GM19467 (cell line): ENCODE results near the gene RPS6KB2.

Experiments
- ATAC-seq: cut with Tn5 transposase; IDR thresholded peaks from one replicate; pipeline ENCODE4 v1.9.1; 2021; ENCODE audit warnings: mild to moderate bottlenecking, moderate library complexity; ENCODE audit not compliant: unreplicated experiment

RPS6KB2 gene

DNA sequence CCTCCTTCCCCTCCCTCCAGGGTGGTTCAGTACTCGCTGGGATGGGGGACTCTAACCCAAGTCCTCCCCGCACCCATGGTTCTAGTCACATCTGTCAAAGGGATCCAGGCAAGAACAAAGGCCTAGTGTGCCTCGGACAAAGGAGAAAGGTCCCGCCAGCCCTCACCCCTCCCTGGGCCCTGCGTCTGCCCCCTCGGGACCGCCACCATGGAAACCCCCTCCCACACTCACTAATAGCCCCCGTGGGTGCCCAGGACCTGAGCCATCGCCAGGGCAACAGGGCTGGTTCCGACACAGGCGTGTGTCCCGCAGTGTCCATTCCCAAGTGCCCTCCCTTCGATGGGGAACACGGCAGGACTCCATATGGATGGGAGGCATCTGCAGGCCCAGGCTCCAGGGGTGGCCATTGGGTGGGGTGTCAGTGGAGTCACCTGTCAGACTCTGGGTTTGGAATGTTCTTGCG is 17.9 kb upstream of the RPS6KB2 start:
- ATAC-seq, result no peak

DNA sequence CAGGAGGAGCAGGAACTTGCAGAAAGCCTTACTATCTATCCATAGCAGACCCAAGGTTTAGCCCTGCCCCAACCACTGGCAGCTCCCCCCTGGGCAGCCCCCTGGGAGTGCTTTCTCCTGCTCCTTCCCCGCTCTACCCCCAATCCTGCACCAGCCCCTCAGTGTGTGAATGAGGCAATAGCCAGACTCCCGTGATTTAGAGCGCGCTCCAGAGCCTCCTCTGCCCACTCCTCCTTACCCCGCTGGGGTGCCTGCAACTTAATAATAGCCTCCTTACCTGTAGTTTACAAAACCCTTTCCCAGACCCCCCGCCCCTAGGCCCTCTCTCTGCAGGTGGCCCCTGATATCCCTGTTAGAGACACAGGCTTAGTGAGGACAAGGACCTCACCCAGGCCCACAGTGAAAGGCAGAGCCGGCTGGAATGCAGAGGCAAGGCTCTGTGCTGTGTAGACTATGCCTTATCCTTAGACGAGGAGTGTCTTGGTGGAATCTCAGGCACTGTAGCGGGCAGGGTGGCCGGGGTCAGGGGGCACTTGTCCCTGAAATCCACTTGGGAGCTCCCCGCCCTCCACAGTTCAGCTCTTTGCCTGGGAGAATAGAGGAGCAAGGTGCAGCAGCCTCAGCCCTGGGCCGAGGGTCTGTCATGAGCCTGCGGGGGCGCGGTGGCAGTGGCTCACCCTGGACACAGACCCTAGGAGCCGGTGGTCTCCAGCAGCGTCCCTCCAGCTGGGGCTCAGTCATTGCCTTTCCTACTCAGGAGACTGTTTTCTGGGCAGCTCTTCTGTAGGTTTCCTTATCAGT is 17.1 kb upstream of the RPS6KB2 start:
- no peak for ATAC-seq

DNA sequence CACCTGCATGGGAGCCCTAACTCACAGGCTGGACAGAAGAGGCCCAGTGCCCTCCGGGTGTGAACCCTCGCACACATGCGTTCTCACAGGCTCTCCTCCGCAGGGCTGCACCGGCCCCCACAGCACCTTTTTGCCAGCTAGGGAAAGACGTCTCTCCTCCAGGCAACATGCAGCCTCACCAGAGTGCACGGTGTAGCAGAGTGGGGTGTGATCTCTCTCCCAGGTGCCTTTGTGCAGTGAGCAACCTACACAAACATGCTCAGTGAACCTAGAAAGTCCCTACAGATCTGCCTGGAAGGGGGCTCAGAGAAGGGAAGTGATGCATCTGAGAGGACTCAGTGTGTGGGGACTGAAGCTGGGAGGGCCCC is 16.5 kb upstream of the RPS6KB2 start:
- ATAC-seq, result no peak

DNA sequence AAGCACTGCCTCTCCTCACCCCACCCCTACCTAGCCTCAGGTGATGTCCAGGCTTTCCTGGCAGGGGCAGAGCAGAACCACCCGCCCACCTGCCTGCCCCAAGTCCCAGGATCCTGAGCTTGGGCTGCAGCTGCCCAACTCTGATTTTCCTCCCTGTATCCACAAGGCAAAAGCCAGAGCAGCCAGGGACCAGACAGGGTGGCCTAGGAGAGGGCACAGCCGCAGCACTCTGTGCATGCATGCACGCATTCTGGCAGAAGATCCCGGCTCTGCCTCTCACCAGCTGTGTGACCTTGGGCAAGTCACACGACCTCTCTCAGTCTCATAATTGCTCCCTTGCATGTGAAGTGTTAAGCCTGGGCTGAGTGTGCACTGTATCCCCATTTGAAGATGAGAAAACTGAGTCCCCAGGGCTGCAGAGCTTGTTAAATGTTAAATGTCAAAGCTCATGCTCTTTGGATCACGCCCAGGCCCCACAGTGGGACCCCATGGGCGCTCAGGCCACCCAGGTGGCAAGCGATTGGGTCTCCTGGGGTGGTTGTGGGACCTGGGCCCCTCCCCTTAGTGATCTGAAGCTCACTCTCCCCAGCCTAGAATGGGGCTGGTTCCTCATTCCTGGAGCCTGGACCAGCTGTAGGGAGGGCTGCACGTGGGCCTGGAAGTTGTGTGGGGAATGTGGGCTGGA is 15.7 kb upstream of the RPS6KB2 start:
- ATAC-seq, result no peak

DNA sequence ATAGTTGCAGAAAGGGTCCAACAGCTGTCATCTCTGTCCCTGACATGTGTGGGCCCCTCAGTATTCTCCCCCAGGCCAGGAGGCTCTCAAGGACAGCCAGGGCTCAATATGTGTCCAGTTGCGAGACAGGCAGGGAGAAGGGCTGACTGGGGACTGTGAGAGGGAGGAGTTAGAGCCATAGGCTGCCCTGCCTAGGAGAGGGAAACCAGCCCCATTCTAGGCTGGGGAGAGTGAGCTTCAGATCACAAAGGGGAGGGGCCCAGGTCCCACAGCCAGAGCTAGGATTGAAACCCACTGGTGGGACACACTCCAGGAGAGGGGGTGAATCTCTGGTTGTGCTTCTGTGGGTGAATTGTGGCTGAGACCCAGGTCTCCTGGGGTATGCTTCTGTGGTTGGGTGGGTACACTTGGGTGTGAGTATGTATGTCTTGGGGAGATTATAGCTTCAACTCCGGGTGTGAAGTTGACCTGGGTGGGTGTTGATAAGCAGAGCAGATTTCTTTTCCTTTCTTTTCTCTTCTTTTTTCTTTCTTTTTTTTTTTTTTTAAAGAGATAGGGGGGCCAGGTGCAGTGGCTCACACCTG is 14.9 kb upstream of the RPS6KB2 start:
- no peak for ATAC-seq

DNA sequence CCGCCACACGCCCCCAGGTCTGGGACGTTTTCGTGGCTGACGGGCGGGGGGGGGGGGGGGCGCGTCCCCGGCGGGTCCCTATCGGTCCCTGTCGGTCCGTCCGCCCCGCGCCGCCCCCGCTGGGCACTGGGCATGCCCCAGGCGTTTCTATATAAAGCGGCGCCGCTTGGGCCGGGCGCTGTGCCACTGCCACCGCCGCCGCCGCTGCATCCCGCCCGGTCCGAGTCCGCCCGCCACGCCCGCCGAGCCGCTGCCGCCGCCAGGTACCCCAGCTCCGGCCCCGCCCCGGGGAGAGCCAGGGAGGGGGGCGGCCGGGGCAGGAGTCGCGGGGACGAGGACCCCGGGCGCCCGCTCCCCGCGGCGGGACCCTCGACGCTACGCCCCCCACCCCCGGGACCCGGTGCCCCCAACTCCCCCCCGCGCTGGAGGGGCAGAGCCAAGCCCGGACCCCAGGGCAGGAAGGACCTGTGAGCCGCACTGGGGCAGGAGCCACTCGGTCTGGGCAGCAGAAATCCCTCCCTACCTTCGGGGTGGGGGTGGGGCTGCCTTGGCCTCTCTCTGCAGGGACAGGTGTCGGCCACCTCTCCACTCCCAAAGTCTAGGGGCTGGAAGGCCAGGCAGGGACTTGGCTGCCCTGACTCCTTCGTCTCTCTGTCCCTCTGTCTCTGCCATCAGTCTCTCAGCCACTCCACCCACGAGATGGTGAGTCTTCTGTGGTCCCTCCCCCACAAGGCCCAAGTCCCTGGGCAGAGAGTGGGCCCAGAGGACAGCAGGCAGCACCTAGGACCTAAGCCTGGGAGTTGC is 12.6 kb upstream of the RPS6KB2 start, which contains the start of gene CARNS1:
TSS of gene CARNS1 (plus strand) at position 178 of the 804 bp plus-strand sequence. CDS start at position 700, 522 bp downstream.
- no peak for ATAC-seq

DNA sequence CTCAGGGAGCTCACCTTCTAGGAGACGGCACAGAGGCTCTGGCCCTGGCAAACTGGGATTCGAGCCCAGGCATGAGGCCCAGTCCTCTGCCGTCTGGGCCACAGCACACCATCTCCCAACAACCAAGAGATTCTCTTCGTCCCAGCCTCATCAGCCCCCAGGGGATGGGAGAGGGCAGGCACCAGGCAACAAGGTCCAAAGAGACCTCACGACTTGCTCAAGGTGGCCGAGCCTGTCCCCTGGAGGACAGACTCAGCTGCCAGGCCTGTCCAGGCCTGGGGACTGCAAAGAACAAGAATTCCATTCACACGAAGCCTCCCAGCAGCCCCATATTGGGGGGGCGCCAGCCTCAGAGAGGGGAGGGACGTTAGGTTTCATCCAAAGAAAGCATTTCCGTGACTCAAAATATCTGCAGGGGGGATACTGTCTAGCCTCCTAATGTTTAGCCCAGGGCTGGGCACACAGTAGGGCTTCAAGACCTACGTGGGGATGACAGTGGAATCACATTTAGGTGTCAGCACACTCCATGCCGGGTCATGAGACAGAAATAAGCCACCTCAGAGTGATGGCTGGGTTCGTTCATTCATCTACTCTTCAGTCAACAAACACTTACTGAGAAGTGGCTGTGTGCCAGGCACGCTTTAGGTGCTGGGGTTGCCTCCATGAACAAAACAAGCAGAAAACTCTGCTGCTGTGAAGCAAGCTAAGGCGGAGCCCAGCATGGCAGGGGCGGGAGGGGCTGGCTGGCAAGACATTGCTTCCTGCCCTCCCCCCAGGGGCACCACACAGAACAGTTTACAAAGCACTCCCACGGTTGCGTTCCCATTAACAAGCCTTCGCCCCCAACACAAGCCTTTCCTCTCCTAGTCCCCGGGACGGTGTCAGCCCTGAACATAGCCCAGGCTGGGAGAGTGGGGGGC is 11.6 kb upstream of the RPS6KB2 start:
- no peak for ATAC-seq

DNA sequence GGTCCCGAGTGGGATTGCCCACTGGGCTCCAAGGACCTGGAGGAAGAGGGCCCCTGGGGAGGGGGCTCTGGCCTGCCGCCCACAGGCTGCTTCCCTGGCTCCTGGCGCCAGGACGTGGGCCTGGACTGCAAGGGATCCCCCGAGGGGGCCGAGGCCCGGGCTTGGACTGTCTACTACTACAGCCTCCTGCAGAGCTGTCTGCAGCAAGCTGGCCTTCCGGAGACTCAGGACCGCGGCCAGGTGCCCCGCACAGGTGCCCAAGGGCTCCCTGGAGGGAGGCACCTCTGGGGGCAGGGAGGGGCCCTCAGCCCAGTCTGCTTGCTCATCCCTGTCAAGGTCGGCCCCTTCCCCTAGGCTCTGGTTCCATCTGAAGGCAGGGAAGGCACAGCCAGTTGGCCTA is 10.9 kb upstream of the RPS6KB2 start:
- no peak for ATAC-seq

DNA sequence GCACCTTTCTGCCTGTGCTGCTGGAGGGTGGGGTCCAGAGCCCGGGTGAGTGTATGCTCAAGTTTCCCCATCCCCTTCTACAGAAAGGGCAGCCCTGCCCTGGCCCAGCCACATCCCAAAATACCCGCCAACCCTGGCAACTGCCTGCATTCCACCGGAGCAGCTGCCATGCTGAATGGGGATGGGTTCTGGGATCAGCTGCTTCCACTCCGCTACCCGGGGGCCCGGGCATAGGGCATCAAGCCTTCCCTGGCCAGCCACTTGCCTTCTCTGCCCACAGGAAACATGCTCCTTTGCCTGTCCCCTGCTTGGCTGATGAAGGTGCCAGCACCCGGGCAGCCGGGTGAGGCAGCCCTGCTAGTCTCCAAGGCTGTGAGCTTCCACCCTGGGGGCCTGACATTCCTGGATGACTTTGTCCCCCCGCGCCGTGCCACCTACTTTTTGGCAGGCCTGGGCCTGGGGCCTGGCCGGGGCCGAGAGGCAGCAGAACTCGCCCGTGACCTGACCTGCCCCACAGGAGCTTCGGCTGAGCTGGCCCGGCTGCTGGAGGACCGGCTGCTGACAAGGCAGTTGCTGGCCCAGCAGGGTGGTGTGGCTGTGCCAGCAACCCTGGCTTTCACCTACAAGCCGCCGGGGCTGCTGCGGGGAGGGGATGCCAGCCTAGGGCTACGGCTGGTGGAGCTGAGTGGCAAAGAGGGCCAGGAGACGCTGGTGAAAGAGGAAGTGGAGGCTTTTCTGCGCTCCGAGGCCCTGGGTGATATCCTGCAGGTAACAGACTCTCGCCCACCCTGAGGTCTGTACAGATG is 9.6 kb upstream of the RPS6KB2 start:
- ATAC-seq, result no peak

DNA sequence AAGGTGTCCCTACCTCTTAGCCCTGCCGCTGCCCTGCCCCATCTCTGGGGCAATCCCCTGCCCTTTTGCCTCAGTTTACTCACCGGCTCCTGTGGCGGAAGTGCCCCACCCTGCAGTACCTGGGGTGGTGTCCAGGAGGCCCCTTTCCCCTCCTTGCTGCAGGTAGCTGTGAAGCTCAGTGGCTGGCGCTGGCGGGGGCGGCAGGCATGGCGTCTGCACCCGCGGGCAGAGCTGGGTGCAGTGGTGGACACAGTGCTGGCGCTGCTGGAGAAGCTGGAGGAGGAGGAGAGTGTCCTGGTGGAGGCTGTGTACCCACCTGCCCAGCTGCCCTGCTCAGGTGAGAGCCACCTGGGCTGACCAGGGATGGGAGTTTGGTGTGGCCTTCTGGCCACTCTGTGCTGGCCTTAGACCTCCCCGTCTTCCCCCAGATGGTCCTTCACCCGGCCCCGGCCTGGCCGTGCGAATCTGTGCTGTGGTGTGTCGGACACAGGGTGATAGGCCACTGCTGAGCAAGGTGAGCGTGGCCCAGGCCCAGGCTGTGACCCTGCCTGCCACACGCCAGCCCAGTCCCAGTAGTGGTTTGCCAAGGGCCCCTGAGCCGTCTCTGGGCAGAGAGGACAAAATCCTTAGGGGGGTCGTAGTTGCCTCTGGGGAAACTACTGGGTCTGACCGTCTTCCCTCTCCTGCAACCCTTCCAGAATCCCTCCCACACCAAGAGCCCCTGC is 8.8 kb upstream of the RPS6KB2 start:
- ATAC-seq, result no peak

DNA sequence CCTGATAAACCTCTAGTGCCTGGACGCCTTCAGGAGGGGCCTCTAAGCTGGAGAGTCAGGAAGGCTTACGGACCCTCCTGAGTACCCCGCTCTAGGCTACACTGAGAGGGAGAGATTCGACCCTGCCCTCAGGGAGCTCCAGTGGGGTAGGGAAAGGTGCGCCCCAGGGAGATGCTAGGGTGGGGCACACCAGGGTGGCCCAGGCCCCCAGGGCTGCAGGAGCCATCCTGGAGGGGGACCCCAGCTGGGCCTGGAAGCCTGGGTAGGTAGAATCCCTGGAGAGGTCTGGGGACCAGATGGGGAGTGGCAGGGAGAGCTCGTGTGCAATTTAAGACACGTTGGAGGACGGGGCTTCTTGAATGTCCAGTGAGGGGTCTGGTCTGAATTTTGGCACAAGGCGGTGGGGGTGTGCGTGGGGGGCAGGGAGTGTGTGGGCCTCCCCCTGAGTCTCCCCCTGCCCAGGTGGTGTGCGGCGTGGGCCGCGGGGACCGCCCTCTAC is 8.1 kb upstream of the RPS6KB2 start:
- ATAC-seq, result no peak

DNA sequence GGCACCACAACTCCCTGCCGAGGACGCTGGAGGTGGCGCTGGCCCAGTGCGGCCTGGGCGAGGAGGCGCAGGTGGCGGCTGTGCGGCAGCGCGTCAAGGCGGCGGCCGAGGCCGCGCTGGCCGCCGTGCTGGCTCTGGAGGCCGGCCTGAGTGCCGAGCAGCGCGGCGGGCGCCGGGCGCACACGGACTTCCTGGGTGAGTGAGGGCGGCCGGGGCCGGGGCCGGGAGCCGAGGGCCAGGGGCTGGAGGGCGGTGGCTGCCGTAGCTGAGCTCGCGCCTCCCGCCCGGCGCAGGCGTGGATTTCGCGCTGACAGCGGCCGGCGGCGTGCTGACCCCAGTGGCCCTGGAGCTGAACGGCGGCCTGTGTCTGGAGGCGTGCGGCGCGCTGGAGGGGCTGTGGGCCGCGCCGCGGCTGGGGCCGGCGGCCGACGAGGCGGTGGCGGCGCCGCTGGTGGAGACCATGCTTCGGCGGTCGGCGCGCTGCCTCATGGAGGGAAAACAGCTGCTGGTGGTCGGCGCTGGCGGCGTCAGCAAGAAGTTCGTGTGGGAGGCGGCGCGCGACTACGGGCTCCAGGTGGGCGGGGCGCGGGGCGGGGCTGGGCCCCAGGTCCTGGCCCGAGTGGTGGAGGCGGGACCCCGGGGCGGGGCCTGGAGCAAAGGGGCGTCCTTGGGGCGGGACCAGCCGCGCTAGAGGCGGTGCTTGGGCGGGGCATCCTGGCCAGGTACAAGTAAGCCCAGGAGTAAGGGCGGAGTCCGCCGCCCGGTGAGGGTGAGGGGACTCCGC is 7.5 kb upstream of the RPS6KB2 start:
- peak; percentile 82 for ATAC-seq

DNA sequence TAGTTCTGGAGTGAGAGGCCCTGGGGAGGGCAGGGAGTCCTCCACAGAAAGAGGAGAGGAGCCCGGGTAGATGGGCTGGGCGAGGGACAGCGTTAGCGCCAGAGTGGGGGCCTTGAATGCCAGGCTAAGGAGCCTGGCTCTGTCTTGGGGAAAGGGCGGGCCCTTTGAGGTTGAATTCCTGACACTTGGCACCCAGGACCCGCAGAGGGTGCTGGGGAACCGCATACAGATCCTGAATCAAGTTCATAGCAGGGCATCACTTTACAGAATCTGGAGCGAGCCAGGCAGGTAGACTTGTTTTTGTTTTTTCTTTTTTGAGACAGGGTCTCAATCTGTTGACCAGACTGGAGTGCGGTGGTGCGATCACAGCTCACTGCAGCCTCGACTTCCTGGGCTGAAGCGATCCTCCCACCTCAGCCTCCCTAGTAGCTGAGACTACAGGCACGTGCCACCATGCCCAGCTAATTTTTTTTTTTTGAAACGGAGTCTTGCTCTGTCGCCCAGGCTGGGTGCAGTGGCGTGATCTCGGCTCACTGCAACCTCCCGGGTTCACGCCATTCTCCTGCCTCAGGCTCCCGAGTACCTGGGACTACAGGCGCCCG is 6.8 kb upstream of the RPS6KB2 start:
- peak; percentile 6 for ATAC-seq

DNA sequence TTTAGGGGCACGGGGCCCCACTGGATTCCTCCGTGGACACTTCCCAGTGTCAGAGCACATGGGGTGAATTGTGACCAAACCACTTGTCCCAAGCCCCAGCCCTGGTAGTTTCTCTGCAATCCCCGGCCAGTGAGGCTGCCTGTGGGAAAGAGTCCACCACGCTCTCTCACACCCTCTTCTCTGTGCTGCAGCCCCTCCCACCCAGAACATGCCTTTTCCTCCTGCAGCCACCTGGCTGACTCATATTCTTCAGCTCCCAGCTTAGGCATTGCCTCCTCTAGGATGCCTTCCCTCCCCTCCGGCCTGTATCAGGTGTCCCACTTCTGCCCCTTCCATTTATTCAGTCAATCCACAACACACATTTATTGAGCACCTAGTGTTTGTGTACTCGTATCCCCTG is 5.4 kb upstream of the RPS6KB2 start:
- no peak for ATAC-seq

DNA sequence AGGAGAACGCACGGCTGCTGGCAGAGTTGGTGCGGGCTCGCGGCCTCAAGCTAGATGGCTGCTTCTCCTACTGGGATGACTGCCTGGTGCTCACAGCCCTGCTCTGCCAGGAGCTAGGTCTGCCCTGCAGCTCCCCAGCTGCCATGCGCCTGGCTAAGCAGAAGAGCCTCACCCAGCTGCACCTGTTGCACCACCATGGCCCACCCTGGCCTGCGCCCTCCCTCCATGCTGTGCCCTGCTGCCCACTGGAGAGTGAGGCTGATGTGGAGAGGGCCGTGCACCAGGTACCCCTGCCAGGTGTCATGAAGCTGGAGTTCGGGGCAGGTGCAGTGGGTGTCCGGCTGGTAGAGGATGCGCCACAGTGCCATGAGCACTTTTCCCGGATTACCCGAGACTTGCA is 4.8 kb upstream of the RPS6KB2 start:
- ATAC-seq, result no peak

DNA sequence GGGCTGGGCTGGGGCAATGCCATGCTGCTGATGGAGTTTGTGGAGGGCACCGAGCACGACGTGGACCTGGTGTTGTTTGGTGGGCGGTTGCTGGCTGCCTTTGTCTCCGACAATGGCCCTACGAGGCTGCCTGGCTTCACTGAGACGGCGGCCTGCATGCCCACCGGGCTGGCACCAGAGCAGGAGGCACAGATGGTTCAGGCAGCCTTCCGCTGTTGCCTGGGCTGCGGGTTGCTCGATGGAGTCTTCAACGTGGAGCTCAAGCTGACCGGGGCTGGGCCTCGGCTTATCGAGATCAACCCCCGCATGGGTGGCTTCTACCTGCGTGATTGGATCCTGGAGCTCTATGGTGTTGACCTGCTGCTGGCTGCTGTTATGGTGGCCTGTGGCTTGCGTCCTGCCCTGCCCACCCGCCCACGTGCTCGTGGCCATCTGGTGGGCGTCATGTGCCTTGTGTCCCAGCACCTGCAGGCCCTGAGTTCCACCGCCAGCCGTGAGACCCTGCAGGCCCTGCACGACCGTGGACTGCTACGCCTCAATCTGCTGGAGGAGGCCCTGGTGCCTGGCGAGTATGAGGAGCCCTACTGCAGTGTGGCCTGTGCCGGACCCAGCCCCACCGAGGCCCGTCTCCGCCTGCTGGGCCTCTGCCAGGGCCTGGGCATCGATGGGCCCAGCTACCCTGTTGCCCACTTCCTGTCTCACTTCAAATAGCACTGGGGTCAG is 4.2 kb upstream of the RPS6KB2 start:
- no peak for ATAC-seq
